Stomach (tissue), 4 donors: ENCODE measurements around the gene CCDC149.

ENCODE experiments used
- POLR2A ChIP-seq, 4 donors: fragments of 450-650 bp; IDR thresholded peaks; one replicate each; pipeline ENCODE4 v1.6.1; 2016; ENCODE audit warnings: antibody characterized with exemption in 4 of 4, control low read depth in 2 of 4, mild to moderate bottlenecking in 1 of 4, moderate library complexity in 1 of 4
- TF ChIP-seq, protein P1 (sequence below), 7 experiments: fragments of 450-650 bp in 4 of 7; fragments of 200-600 bp in 3 of 7; sonication (generic) in 3 of 7; IDR thresholded peaks; one replicate each; pipeline ENCODE4 v1.5.1; 2016 to 2019; ENCODE audit warnings: antibody characterized with exemption in 7 of 7, control low read depth in 2 of 7, mild to moderate bottlenecking in 1 of 7

DNA sequence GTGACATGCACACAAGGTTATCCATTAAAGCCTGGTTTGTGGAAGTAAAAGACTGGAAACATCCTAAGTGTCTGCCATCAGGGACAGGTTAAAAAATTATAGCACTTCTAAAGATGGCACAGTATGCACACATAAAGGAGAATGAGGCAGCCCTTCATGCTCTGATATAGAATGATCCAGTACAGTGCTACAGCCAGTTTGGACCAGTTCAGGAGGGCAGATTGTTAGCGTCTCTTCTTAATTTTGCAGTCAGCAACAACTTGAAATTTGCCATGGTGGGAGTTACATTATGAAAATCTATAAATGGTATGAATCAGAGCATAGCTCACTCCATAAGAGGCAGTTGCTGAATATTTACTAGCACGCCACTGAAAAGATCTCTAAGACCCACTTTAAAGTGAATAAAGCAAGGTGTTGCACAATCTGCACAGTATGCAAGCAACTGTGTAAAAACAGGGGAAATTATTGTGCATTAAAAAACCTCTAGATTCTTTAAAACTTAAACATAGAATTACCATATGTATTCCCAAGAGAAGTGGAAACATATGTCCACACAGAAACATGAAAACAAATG is 137.7 kb downstream of the CCDC149 start:
- no peak for TF ChIP-seq POLR2A (IDR thresholded peaks at IDR 0.05)
- TF ChIP-seq, protein P1, sequence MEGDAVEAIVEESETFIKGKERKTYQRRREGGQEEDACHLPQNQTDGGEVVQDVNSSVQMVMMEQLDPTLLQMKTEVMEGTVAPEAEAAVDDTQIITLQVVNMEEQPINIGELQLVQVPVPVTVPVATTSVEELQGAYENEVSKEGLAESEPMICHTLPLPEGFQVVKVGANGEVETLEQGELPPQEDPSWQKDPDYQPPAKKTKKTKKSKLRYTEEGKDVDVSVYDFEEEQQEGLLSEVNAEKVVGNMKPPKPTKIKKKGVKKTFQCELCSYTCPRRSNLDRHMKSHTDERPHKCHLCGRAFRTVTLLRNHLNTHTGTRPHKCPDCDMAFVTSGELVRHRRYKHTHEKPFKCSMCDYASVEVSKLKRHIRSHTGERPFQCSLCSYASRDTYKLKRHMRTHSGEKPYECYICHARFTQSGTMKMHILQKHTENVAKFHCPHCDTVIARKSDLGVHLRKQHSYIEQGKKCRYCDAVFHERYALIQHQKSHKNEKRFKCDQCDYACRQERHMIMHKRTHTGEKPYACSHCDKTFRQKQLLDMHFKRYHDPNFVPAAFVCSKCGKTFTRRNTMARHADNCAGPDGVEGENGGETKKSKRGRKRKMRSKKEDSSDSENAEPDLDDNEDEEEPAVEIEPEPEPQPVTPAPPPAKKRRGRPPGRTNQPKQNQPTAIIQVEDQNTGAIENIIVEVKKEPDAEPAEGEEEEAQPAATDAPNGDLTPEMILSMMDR (IDR thresholded peaks at IDR 0.05): no peak
